HUES48 (cell line): ENCODE results near the gene FARP2.
"Not testable (repeated sequence)": the region's sequence is repeated elsewhere in the genome, so short reads cannot be mapped to it uniquely, and the experiment has no call there.

Source experiments
- H3K27ac ChIP-seq: one replicate; pipeline ENCODE4 v1.7.0; 2013; ENCODE audit warnings: low read depth, low read length, inconsistent platforms
- H3K27me3 ChIP-seq: 2 replicates; pipeline ENCODE4 v1.6.1; 2013; ENCODE audit warnings: mild to moderate bottlenecking, low read length; ENCODE audit not compliant: control insufficient read depth, insufficient read depth
- H3K36me3 ChIP-seq: 2 replicates; pipeline ENCODE4 v1.6.1; 2013; ENCODE audit warnings: low read length; ENCODE audit not compliant: control insufficient read depth, insufficient read depth
- H3K4me1 ChIP-seq: 2 replicates; pipeline ENCODE4 v1.6.1; 2013; ENCODE audit warnings: mild to moderate bottlenecking, low read length; ENCODE audit not compliant: control insufficient read depth, insufficient read depth
- H3K4me3 ChIP-seq: 2 replicates; pipeline ENCODE4 v1.5.1; 2013; ENCODE audit warnings: mild to moderate bottlenecking, low read depth, low read length
- H3K9ac ChIP-seq: 2 replicates; pipeline ENCODE4 v1.6.1; 2013; ENCODE audit warnings: mild to moderate bottlenecking, low read depth, low read length, moderate library complexity
- H3K9me3 ChIP-seq: 2 replicates; pipeline ENCODE4 v1.6.1; 2013; ENCODE audit warnings: low read length; ENCODE audit not compliant: control insufficient read depth, insufficient read depth

The FARP2 gene

DNA sequence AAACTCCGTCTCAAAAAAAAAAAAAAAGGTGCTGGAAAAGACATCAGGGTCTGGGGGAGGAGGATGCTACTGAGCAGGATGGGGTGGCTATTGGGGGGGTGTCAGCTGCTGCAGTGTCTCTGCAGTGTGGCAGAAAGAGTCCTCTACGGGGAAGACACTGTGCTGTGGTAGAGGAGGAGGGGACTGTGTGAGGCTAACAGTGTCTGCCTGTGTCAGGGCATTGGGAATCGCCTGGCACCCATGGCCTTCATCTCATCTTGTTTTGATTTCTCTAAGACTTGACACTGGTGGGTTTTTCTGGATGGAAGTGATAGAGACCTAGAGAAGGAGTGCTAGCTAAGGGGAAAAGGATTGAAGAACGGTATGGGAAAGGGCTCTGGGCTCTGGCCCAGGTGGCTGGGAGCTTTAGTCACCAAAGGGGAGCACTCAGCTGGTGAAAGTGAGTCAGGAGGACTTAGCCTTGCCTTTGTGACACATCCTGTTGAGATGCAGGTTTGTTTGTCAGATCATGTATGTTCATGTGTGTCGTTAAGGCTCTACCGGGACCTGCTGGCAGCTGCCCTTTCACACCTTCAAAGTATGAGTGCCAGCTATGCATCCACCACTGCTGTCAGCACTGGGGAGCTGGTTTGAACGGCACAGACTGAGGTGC lies 58.0 kb downstream of the FARP2 start:
- no peak overlapping the region for H3K9ac ChIP-seq
- no peaks in the 10 kb centered on the region for H3K9me3 ChIP-seq
- no peaks in the 10 kb centered on the region for H3K4me1 ChIP-seq
- no peak overlapping the region for H3K27ac ChIP-seq
- H3K4me3 ChIP-seq, result no peak overlapping the region
- H3K36me3 ChIP-seq, result peaks cover 64% of the 10 kb centered on the region
- H3K27me3 ChIP-seq, result no peaks in the 10 kb centered on the region

DNA sequence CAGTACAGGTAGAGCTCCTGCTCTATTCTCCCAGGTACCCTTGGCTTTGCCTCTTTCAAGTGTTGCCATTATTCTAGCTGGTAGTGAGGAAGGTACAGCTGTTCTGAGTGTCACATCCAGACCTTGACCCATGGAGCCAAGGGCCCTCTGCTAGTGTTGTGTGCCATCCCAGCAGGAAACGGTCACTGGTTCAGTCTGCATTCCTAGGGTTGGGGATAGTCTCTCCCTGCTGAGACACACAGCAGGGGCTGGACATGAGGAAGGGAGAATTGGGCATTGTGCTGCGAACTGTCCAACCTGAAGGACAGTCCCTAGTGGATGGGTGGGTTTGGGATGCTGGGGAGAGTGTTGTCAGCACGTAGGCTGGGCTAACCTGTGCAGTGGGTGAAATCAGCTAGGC lies 59.1 kb downstream of the FARP2 start:
- Histone ChIP-seq H3K9ac (no peak overlapping the region; the same call in 1 of the 2 replicates), H3K27me3 (no peaks in the 10 kb centered on the region), H3K9me3 (no peaks in the 10 kb centered on the region), H3K27ac (no peak overlapping the region), H3K4me1 (no peaks in the 10 kb centered on the region), H3K4me3 (no peak overlapping the region), H3K36me3 (peaks cover 67% of the 10 kb centered on the region)

DNA sequence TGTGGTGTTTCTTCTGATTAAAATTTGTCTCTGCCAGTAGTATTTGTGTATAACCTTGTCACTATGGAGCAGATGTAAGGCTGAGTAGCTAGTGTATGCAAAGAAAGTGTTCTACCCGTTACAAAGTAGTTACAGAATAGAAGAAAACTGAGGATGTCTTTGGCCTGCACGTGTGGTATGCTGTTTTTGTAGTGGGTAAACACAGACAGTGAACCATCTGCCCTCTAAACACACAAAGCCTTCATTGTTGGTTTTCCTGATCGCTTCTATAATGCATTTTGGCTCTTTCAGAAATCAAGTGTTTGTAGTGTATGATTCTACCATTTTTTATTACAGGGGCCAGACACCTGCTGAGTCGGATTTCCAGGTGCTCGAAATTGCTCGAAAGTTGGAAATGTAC lies 61.5 kb downstream of the FARP2 start:
- H3K27ac ChIP-seq, result no peak overlapping the region
- H3K4me3 ChIP-seq, result no peak overlapping the region
- no peak overlapping the region for H3K9ac ChIP-seq
- H3K36me3 ChIP-seq, result peaks cover 60% of the 10 kb centered on the region
- no peaks in the 10 kb centered on the region for H3K4me1 ChIP-seq
- no peaks in the 10 kb centered on the region for H3K27me3 ChIP-seq
- H3K9me3 ChIP-seq, result no peaks in the 10 kb centered on the region

DNA sequence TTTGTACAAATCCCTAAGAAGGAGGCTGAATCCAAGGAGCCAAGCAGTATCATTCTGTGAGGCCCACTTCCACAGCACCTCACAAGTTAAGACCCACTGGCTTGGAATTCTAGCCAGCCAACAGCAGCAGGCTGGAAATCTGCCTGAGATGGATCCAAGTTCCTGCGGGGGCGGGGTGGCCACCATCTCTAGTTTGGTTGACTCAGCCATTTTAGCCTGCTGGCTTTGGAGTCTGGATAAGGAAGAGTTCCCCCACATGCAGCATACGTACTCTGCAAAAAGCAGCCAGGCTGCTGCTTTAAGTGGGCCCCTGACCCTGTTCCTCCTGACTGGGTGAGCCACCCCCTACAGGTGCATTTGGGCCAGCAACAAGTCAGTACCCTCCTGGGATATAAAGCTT lies 65.2 kb downstream of the FARP2 start:
- Histone ChIP-seq H3K4me3 (no peak overlapping the region), H3K9me3 (no peaks in the 10 kb centered on the region), H3K27ac (no peak overlapping the region), H3K4me1 (no peaks in the 10 kb centered on the region), H3K27me3 (no peaks in the 10 kb centered on the region), H3K9ac (no peak overlapping the region), H3K36me3 (peaks cover 39% of the 10 kb centered on the region)

DNA sequence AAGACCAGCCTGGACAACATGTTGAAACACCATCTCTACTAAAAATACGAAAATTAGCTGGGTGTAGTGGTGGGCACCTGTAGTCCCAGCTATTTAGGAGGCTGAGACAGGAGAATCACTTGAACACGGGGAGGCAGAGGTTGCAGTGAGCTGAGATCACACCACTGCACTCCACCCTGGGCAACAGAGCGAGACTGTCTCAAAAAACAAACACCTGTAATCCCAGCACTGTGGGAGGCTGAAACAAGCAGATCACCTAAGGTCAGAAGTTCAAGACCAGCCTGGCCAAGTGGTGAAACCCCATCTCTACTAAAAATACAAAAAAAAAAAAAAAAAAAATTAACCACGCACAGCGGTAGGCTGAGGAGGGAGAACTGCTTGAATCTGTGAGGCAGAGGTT lies 65.9 kb downstream of the FARP2 start:
- H3K36me3 ChIP-seq, result peaks cover 36% of the 10 kb centered on the region
- not testable (repeated sequence) for H3K9ac ChIP-seq, H3K27ac ChIP-seq, H3K27me3 ChIP-seq, H3K4me3 ChIP-seq, H3K9me3 ChIP-seq, H3K4me1 ChIP-seq

DNA sequence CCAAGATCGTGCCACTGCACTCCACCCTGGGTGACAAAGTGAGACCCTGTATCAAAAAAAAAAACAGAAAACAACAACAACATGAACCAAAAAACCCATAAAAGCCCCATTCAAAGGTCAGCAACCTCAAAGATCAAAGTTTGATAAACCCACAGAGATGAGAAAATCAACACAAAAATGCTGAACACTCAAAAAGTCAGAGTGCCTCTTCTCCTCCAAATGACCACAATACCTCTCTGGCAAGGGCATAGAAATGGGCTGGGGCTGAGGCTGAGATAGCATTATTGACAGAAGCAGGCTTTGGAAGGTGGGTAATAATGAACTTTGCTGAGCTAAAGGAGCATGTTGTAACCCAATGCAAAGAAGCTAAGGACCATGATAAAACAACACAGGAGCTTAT lies 66.3 kb downstream of the FARP2 start:
- Histone ChIP-seq H3K27ac (no peak overlapping the region), H3K9ac (no peak overlapping the region), H3K4me1 (no peaks in the 10 kb centered on the region), H3K36me3 (peaks cover 36% of the 10 kb centered on the region), H3K27me3 (no peaks in the 10 kb centered on the region), H3K4me3 (no peak overlapping the region), H3K9me3 (no peaks in the 10 kb centered on the region)

DNA sequence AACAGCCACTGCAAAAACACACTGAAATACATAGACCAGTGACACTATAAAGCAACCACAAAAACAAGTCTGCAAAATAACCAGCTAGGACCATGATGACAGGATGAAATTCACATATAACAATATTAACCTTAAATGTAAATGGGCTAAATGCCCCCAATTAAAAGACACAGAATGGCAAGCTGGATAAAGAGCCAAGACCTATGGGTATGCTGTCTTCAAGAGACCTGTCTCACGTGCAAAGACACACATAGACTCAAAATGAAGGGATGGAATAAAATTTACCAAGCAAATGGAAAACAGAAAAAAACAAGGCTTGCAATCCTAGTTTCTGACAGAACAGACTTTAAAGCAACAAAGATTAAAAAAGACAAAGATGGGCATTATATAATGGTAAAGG lies 67.4 kb downstream of the FARP2 start:
- not testable (repeated sequence) for H3K27ac ChIP-seq, H3K4me1 ChIP-seq, H3K9me3 ChIP-seq, H3K4me3 ChIP-seq, H3K27me3 ChIP-seq, H3K9ac ChIP-seq
- H3K36me3 ChIP-seq, result peaks cover 25% of the 10 kb centered on the region; the same call in 1 of the 2 replicates

DNA sequence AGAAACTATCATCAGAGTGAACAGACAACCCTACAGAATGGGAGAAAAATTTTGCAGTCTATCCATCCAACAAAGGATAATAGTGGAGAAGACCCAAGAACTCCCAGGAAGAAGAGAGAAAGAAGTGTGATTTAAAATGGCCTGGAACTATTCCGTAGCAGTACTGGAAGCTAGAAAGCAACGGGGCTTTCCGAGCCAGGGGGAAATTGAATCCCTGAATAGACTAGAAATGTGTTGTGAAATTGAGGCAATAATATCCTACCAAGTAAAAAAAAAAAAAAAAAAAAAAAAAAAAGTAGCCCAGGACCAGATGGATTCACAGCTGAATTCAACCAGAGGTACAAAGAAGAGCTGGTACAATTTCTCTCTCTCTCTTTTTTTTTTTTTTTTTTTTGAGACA lies 69.3 kb downstream of the FARP2 start:
- peaks cover 3% of the 10 kb centered on the region; the same call in 1 of the 2 replicates for H3K9me3 ChIP-seq
- H3K27ac ChIP-seq, result no peak overlapping the region
- H3K4me3 ChIP-seq, result no peak overlapping the region
- peaks cover 26% of the 10 kb centered on the region for H3K36me3 ChIP-seq
- no peak overlapping the region for H3K9ac ChIP-seq
- H3K27me3 ChIP-seq, result no peaks in the 10 kb centered on the region
- H3K4me1 ChIP-seq, result no peaks in the 10 kb centered on the region

DNA sequence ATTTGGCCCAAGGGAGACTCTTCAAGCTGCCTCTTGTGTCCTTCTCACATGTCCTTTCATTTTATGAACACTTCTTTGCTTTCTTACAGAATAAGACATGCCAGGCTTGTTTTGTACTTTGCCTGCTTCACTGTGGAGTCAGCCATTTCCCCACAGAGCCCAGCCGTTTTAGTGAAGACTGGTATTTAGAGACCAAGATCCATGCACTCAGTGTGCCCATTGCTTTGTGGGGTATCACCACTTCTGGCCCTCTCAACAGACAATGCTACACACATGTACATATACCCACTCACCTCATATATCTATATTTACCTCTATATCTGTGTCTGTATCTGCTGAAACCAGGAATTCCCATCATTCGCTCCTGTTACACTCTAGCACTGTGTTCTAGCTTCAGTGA lies 74.1 kb downstream of the FARP2 start:
- Histone ChIP-seq H3K9me3 (peaks cover 4% of the 10 kb centered on the region; the same call in 1 of the 2 replicates), H3K4me1 (no peaks in the 10 kb centered on the region)

DNA sequence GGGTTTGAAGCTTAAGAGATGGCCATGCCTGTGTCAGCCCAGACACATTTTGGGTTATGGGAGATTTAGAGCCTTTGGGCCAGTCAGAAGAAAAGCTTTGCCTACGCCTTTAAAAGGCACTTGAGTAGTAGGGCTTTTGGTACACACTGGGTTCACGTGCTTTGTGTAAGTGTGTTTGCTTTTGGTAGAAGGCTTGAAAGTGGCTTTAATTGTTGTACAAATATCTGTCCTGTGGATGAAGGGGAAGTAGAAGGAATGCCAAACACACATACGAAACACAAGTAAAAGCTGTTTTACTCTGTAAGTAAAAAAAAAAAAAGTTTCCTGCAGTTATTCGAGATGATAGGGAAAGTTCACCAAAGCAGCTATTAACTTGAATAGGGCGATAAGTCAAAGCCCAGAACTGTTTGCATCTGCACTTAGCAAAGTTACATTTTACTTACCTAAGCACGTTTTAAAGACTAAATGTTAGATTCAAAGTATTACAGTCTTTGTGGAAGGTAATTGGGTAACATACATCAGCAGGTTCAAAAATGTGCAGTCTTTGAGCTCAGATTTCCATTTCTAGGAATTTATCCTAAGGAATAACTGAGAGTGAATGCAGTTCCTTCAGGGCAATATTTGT lies 76.9 kb downstream of the FARP2 start:
- Histone ChIP-seq H3K36me3 (peaks cover 62% of the 10 kb centered on the region), H3K9me3 (peaks cover 4% of the 10 kb centered on the region; the same call in 1 of the 2 replicates), H3K4me1 (no peaks in the 10 kb centered on the region), H3K27me3 (no peaks in the 10 kb centered on the region), H3K4me3 (no peak overlapping the region), H3K27ac (no peak overlapping the region), H3K9ac (no peak overlapping the region)

More for the DNA sequence above, 74.1 kb downstream of the FARP2 start:
- Histone ChIP-seq H3K4me3 (no peak overlapping the region), H3K27ac (no peak overlapping the region), H3K9ac (no peak overlapping the region), H3K27me3 (no peaks in the 10 kb centered on the region), H3K36me3 (peaks cover 47% of the 10 kb centered on the region)

DNA sequence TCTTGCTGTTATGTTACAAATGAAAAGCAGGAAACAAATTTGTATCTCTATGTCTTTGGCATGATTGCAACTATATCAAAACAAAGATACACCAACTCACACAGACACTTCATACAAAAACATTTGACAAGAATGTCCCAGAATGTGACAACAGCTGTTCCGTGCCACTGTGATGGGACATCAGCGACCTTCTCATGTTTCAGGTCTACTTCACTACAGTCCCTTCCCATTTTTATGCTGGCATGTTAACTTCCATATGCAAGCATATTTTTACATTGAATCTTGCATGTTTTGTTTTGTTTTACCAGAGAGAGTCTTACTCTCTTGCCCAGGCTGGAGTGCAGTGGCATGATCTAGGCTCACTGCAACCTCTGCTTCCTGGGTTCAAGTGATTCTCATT lies 81.1 kb downstream of the FARP2 start:
- Histone ChIP-seq H3K27me3 (no peaks in the 10 kb centered on the region), H3K4me3 (no peak overlapping the region), H3K9ac (no peak overlapping the region), H3K4me1 (no peaks in the 10 kb centered on the region), H3K27ac (no peak overlapping the region), H3K9me3 (no peaks in the 10 kb centered on the region), H3K36me3 (peaks cover 68% of the 10 kb centered on the region)
